Measurements from ENCODE around the gene FGFR1OP2. TPM values are rescaled to one million over a fixed set of nuclear protein-coding genes. Genes with fewer than 3 reads are reported as not detected.
A peak's percentile ranks its signal among the peaks of the same experiment; 100 is the strongest.
"Not testable (repeated sequence)": the region's sequence is repeated elsewhere in the genome, so short reads cannot be mapped to it uniquely, and the experiment has no call there.

FGFR1OP2 gene
- 37.6 to 40.5 TPM (median 40.4 TPM) in 3 replicates for total RNA-seq
- long read RNA-seq, transcript FGFR1OP2-206 (5 exons, 956 nt) = minor isoform, 11 of 47 reads
- long read RNA-seq, transcript FGFR1OP2-202 (6 exons, 2,790 nt) = minor isoform, 14 of 47 reads
- long read RNA-seq, transcript FGFR1OP2-201 (7 exons, 2,924 nt) = major isoform, 20 of 47 reads
- long read RNA-seq, partial matches to known transcripts = 1 of 47 reads
- long read RNA-seq, other reads (novel, unspliced or antisense) = 1 of 47 reads

- no peak for TF ChIP-seq CTCF (IDR thresholded peaks at IDR 0.05)
- peak within 1 kb of the TSS; percentile 94 for H3K4me3 Mint-ChIP-seq (ENCODE audit: unreplicated experiment)
- peak within 1 kb of the TSS; percentile 100 for H3K27ac Mint-ChIP-seq (ENCODE audit: unreplicated experiment)
- H3K4me1 Mint-ChIP-seq (ENCODE audit: low read depth) = peaks cover 68% of the 10 kb centered on the region
- no peaks in the 10 kb centered on the region for H3K27me3 Mint-ChIP-seq (ENCODE audit: low read depth)
- peaks cover under 1% of the 10 kb centered on the region for H3K36me3 Mint-ChIP-seq (ENCODE audit: low read depth)
- DNase-seq (ENCODE audit: low spot score) = peak; percentile 99
- H3K9me3 Mint-ChIP-seq (ENCODE audit: low read depth) = no peaks in the 10 kb centered on the region
Measured at GRCh38 chr12:26937863-26938700, at the start of gene FGFR1OP2, which contains the start of gene INTS13. Gene FGFR1OP2 (plus strand): TSS chr12:26938470. CDS start chr12:26954159, 15,689 bp downstream. Gene INTS13 (minus strand): TSS chr12:26937981. CDS start chr12:26936803, 1,178 bp downstream.

GRCh38 chr12:26890784-26891183 lies 47.5 kb upstream of the FGFR1OP2 start:
- no peaks in the 10 kb centered on the region for H3K9me3 Mint-ChIP-seq (ENCODE audit: low read depth)
- H3K27me3 Mint-ChIP-seq (ENCODE audit: low read depth) = no peaks in the 10 kb centered on the region
- H3K27ac Mint-ChIP-seq (ENCODE audit: unreplicated experiment) = no peak overlapping the region
- no peak overlapping the region for H3K4me3 Mint-ChIP-seq (ENCODE audit: unreplicated experiment)
- no peak for DNase-seq (ENCODE audit: low spot score)
- no peak for TF ChIP-seq CTCF (IDR thresholded peaks at IDR 0.05)
- H3K4me1 Mint-ChIP-seq (ENCODE audit: low read depth) = no peaks in the 10 kb centered on the region
- H3K36me3 Mint-ChIP-seq (ENCODE audit: low read depth) = no peaks in the 10 kb centered on the region

- no peaks in the 10 kb centered on the region for H3K4me1 Mint-ChIP-seq (ENCODE audit: low read depth)
- H3K27me3 Mint-ChIP-seq (ENCODE audit: low read depth) = no peaks in the 10 kb centered on the region
- no peak overlapping the region for H3K27ac Mint-ChIP-seq (ENCODE audit: unreplicated experiment)
- H3K36me3 Mint-ChIP-seq (ENCODE audit: low read depth) = no peaks in the 10 kb centered on the region
- no peak overlapping the region for H3K4me3 Mint-ChIP-seq (ENCODE audit: unreplicated experiment)
- TF ChIP-seq CTCF (IDR thresholded peaks at IDR 0.05) = no peak
- DNase-seq (ENCODE audit: low spot score) = no peak
- H3K9me3 Mint-ChIP-seq (ENCODE audit: low read depth) = no peaks in the 10 kb centered on the region
Measured at GRCh38 chr12:26891704-26892103, 46.6 kb upstream of the FGFR1OP2 start.

- no peak for TF ChIP-seq CTCF (IDR thresholded peaks at IDR 0.05)
- no peaks in the 10 kb centered on the region for H3K27me3 Mint-ChIP-seq (ENCODE audit: low read depth)
- peaks cover 15% of the 10 kb centered on the region for H3K36me3 Mint-ChIP-seq (ENCODE audit: low read depth)
- no peaks in the 10 kb centered on the region for H3K9me3 Mint-ChIP-seq (ENCODE audit: low read depth)
- no peak overlapping the region for H3K27ac Mint-ChIP-seq (ENCODE audit: unreplicated experiment)
- H3K4me1 Mint-ChIP-seq (ENCODE audit: low read depth) = no peaks in the 10 kb centered on the region
- DNase-seq (ENCODE audit: low spot score) = no peak
- H3K4me3 Mint-ChIP-seq (ENCODE audit: unreplicated experiment) = no peak overlapping the region
Measured at GRCh38 chr12:26895672-26896071, 42.6 kb upstream of the FGFR1OP2 start.

- Mint-ChIP-seq H3K9me3 (ENCODE audit: low read depth) (peaks cover 2% of the 10 kb centered on the region), H3K4me3 (ENCODE audit: unreplicated experiment) (no peak overlapping the region), H3K36me3 (ENCODE audit: low read depth) (peaks cover 24% of the 10 kb centered on the region), H3K4me1 (ENCODE audit: low read depth) (no peaks in the 10 kb centered on the region), H3K27me3 (ENCODE audit: low read depth) (no peaks in the 10 kb centered on the region), H3K27ac (ENCODE audit: unreplicated experiment) (no peak overlapping the region)
- TF ChIP-seq CTCF (IDR thresholded peaks at IDR 0.05) = no peak
- DNase-seq (ENCODE audit: low spot score) = no peak
Measured at GRCh38 chr12:26896913-26897312, 41.4 kb upstream of the FGFR1OP2 start.

GRCh38 chr12:26903396-26903795 lies 34.9 kb upstream of the FGFR1OP2 start:
- not testable (repeated sequence) for H3K4me1 Mint-ChIP-seq (ENCODE audit: low read depth); H3K27ac Mint-ChIP-seq (ENCODE audit: unreplicated experiment); H3K4me3 Mint-ChIP-seq (ENCODE audit: unreplicated experiment); DNase-seq (ENCODE audit: low spot score); H3K27me3 Mint-ChIP-seq (ENCODE audit: low read depth)
- H3K36me3 Mint-ChIP-seq (ENCODE audit: low read depth) = peaks cover 45% of the 10 kb centered on the region
- peaks cover 12% of the 10 kb centered on the region for H3K9me3 Mint-ChIP-seq (ENCODE audit: low read depth)

Measured in chondrocyte (in vitro differentiated cells).